GM12801 (cell line): ENCODE results near the gene CDC26.

Experiments
- CTCF ChIP-seq: IDR thresholded peaks from one replicate; pipeline ENCODE4 v1.5.1; 2011; ENCODE audit warnings: control low read depth; ENCODE audit not compliant: insufficient read length; ENCODE audit errors: extremely low read depth

The CDC26 gene

DNA sequence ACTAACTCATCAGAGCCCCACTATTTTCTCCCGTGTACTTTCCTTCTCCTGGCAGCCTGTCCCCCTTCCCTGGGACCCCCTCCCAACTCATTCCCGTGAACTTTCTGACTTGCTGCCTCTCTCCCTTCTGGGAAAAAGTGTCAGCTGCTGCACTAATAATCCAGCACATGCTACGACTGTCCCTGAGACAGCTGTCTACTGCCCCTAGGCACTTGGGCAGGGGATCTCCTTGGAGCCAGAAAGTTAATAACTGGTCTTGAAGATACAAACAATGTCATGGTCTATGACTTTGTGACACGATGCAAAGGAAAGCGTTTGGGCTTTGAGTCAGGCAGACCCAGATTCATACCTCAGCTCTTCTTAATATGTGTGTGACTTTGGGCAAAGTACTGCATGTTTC, 37.9 kb upstream of the CDC26 start:
- TF ChIP-seq CTCF, result no peak

- no peak for TF ChIP-seq CTCF
Observed at GRCh38 chr9:113311961-113312360, 36.6 kb upstream of the CDC26 start.

DNA sequence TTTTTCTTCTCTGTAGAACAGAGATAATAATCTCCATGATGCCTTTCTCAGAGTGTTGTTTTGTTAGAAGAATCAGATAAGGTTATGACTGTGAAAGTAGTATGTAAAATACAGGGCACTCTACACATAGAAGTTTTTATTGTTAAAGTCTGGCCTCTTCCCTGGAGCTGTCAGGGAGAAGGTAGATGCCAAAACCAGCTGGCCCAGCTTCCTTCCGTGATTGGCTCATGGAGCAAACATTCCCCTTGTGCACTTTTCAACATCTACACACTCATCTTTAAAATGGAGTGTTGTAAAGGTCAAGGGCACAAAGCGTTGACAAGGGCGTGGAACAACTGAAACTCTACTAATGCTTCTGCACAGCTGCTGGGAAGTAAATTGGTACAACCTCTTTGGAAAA, 35.2 kb upstream of the CDC26 start:
- TF ChIP-seq CTCF, result no peak

GRCh38 chr9:113309204-113309813, 33.9 kb upstream of the CDC26 start:
- no peak for TF ChIP-seq CTCF

- TF ChIP-seq CTCF, result no peak
Observed at GRCh38 chr9:113307396-113307975, 32.1 kb upstream of the CDC26 start.

GRCh38 chr9:113306566-113306965, 31.2 kb upstream of the CDC26 start:
- TF ChIP-seq CTCF, result no peak

DNA sequence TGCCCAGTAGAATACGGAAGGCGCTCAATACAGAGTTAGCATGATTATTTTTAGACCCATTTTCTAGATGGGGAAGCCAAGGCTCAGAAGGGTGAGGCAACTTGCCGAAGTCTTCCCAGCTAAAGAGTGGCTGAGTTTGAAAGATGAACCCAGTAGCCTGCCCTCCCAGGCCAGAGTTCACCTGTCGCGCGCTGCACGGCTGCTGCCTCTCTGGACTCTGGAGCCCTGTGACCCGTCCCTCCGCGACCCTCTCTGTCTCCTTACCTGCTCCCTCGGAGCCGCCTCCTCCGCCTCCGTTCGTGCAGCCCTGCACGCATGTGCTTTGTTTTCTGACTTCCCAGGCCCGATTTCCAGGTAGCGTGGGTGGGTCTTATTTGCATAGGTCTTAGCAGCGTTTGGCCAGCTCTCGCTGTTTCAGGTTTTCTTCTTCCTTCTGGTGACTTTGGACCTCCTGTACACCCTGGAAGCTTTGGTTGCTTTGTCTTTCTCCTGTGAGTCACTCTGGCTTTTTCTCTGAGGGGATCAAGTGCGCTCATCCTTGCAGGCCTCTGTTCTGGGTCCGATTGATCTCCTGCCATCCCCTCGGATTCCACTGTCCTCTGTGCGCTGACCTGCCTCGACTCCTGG, 27.5 kb upstream of the CDC26 start, which contains the start of gene RNF183:
TSS of gene RNF183 (minus strand) at position 585 of the 627 bp plus-strand sequence. CDS start 5,192 bp downstream, outside the sequence.
- no peak for TF ChIP-seq CTCF
